ENCODE results near the gene GABBR2.

GRCh38 chr9:98331536-98332259 lies 377.0 kb downstream of the GABBR2 start:
- TF ChIP-seq CTCF (IDR thresholded peaks at IDR 0.05; ENCODE audit: low read depth, low read length, poor library complexity, severe bottlenecking): no peak
- no peak for TF ChIP-seq EZH2phosphoT487 (IDR thresholded peaks at IDR 0.05; ENCODE audit: borderline replicate concordance, low read length)
